Lung (tissue), 12 donors: ENCODE measurements around the gene ARL5C. TPM values are rescaled to one million over a fixed set of nuclear protein-coding genes. Genes with fewer than 3 reads are reported as not detected.

Experiments used
- ATAC-seq: fragments of 200-7000 bp; cut with Tn5 transposase; one replicate; pipeline ENCODE4 v1.9.1; 2020; ENCODE audit warnings: moderate number of reproducible peaks; ENCODE audit not compliant: insufficient read depth, low FRiP score
- DNase-seq, 3 donors: peaks; one replicate each; pipeline ENCODE4 v3.0.0-alpha.2; 2013 to 2017
- H3K27ac ChIP-seq, 2 donors: one replicate each; pipeline ENCODE4 v1.5.1; 2013; ENCODE audit warnings: mild to moderate bottlenecking in 2 of 2, moderate library complexity in 2 of 2, control low read depth in 1 of 2, inconsistent platforms in 1 of 2, low read depth in 1 of 2, low read length in 1 of 2
- H3K27me3 ChIP-seq, 3 donors: one replicate each; pipeline ENCODE4 v1.5.1; 2013; ENCODE audit warnings: low read length in 2 of 3; ENCODE audit not compliant: control insufficient read depth in 3 of 3, insufficient read depth in 3 of 3
- H3K36me3 ChIP-seq, 4 donors: one replicate each; pipeline ENCODE4 v1.5.1; 2013; ENCODE audit warnings: low read length in 4 of 4, mild to moderate bottlenecking in 1 of 4, moderate library complexity in 1 of 4; ENCODE audit not compliant: control insufficient read depth in 4 of 4, insufficient read depth in 4 of 4
- H3K4me1 ChIP-seq, 5 donors: one replicate each; pipeline ENCODE4 v1.5.1; 2013; ENCODE audit warnings: low read length in 5 of 5, mild to moderate bottlenecking in 2 of 5, moderate library complexity in 1 of 5; ENCODE audit not compliant: control insufficient read depth in 5 of 5, insufficient read depth in 5 of 5
- H3K4me3 ChIP-seq: one replicate; pipeline ENCODE4 v1.5.1; 2013; ENCODE audit warnings: mild to moderate bottlenecking, control low read depth, moderate library complexity
- H3K9ac ChIP-seq, 2 donors: one replicate each; pipeline ENCODE4 v1.5.1; 2013; ENCODE audit warnings: low read length in 2 of 2, control low read depth in 1 of 2; ENCODE audit not compliant: insufficient read depth in 1 of 2
- H3K9me3 ChIP-seq, 4 donors: one replicate each; pipeline ENCODE4 v1.5.1; 2013; ENCODE audit warnings: low read length in 3 of 4, mild to moderate bottlenecking in 1 of 4, moderate library complexity in 1 of 4; ENCODE audit not compliant: control insufficient read depth in 4 of 4, insufficient read depth in 3 of 4
- WGBS, 2 donors: extraction: QIAGEN DNeasy Blood & Tissue Kit; methylation state at CpG; one replicate each; pipeline ENCODE4 v1.1.7; 2013; 5-methylcytosine and 5-hydroxymethylcytosine counted together
- polyA plus RNA-seq, 2 donors: library from polyadenylated mRNA; stranded (reverse); fragments of 200-250 nt; gene quantifications; one replicate each; pipeline ENCODE4 v1.2.1, GENCODE V29; 2013
- total RNA-seq, 2 donors: library from RNA; depleted of rRNA in 1 of 2; stranded (reverse); fragments of >200 nt in 1 of 2; gene quantifications; one replicate each; pipeline ENCODE4 v1.2.1, GENCODE V29; 2014 to 2021
- TF ChIP-seq, protein P1 (sequence below): IDR thresholded peaks from 2 replicates; pipeline ENCODE4 v1.5.1; 2012; ENCODE audit warnings: mild to moderate bottlenecking; ENCODE audit errors: control extremely low read depth, extremely low read depth
- donor health status: control.
- donor health status: control.
- donor health status: Bipolar disorder and iron deficiency.
- donor health status: healthy.
- donor health status: DM: yes; HTN: yes; CAD: no.

The ARL5C gene
- total and polyA plus RNA-seq, 4 donors = not detected

DNA sequence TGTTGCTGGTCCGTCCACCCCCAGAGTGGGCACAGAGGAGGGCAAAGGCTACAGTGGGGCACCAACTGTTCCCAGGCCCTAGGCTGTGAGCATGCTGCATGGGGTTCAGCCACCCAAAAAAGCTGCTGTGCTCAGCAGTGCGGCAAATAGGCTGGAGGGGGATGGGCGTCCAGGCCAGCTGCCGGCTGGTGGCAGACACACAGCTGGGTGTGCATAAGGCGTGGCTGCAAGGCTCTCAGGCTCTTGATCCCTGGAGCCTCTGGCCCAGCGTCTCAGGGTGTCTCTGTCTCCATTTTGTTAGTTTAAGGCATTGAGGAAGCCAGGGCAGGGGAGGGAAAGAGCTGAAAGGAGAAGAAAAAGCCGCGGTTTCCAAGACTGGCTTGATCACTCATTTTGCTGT is 42.9 kb upstream of the ARL5C start:
- TF ChIP-seq, protein P1, sequence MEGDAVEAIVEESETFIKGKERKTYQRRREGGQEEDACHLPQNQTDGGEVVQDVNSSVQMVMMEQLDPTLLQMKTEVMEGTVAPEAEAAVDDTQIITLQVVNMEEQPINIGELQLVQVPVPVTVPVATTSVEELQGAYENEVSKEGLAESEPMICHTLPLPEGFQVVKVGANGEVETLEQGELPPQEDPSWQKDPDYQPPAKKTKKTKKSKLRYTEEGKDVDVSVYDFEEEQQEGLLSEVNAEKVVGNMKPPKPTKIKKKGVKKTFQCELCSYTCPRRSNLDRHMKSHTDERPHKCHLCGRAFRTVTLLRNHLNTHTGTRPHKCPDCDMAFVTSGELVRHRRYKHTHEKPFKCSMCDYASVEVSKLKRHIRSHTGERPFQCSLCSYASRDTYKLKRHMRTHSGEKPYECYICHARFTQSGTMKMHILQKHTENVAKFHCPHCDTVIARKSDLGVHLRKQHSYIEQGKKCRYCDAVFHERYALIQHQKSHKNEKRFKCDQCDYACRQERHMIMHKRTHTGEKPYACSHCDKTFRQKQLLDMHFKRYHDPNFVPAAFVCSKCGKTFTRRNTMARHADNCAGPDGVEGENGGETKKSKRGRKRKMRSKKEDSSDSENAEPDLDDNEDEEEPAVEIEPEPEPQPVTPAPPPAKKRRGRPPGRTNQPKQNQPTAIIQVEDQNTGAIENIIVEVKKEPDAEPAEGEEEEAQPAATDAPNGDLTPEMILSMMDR = no peak
- peak overlapping the region in 1 of 2 donors; percentile 39 for H3K27ac ChIP-seq
- peak; percentile 53 to 62 (median 53) for DNase-seq

GRCh38 chr17:39208136-39208535 is 42.2 kb upstream of the ARL5C start:
- Histone ChIP-seq H3K27ac (peak overlapping the region in 1 of 2 donors; percentile 2), H3K4me1 (peaks cover 3 to 23% (median 7%) of the 10 kb centered on the region in 5 donors)
- 55 to 65% methylated on average over 7 of the region's 7 CpGs for WGBS, 2 donors

More for the DNA sequence above, 42.9 kb upstream of the ARL5C start:
- Histone ChIP-seq H3K4me1 (peaks cover 3 to 23% (median 7%) of the 10 kb centered on the region in 5 donors), H3K9me3 (no peaks in the 10 kb centered on the region), H3K36me3 (peaks cover 5 to 11% (median 9%) of the 10 kb centered on the region in 4 donors), H3K27me3 (no peaks in the 10 kb centered on the region), H3K9ac (no peak overlapping the region), H3K4me3 (no peak overlapping the region)
- WGBS, 2 donors = 52 to 53% methylated on average over 8 of the region's 8 CpGs
- no peak for ATAC-seq

GRCh38 chr17:39205112-39205526 is 39.2 kb upstream of the ARL5C start:
- H3K4me3 ChIP-seq = no peak overlapping the region
- no peaks in the 10 kb centered on the region for H3K27me3 ChIP-seq
- TF ChIP-seq, protein P1 = no peak
- no peak for ATAC-seq
- no peak overlapping the region for H3K27ac ChIP-seq
- 86 to 89% methylated on average over 3 of the region's 3 CpGs for WGBS, 2 donors
- H3K9ac ChIP-seq = no peak overlapping the region
- peaks cover 5 to 36% (median 9%) of the 10 kb centered on the region in 5 donors for H3K4me1 ChIP-seq
- DNase-seq = no peak
- H3K9me3 ChIP-seq = no peaks in the 10 kb centered on the region
- H3K36me3 ChIP-seq = peaks cover 25 to 31% (median 27%) of the 10 kb centered on the region in 4 donors

More at GRCh38 chr17:39208136-39208535, 42.2 kb upstream of the ARL5C start:
- Histone ChIP-seq H3K9me3 (no peaks in the 10 kb centered on the region), H3K4me3 (no peak overlapping the region), H3K9ac (no peak overlapping the region), H3K36me3 (peaks cover 9 to 17% (median 14%) of the 10 kb centered on the region in 4 donors), H3K27me3 (no peaks in the 10 kb centered on the region)
- no peak for DNase-seq
- ATAC-seq = no peak
- TF ChIP-seq, protein P1 = no peak

GRCh38 chr17:39204245-39204644 is 38.3 kb upstream of the ARL5C start:
- H3K27ac ChIP-seq = no peak overlapping the region
- no peaks in the 10 kb centered on the region for H3K9me3 ChIP-seq
- peaks cover 2 to 33% (median 6%) of the 10 kb centered on the region in 5 donors for H3K4me1 ChIP-seq
- no peaks in the 10 kb centered on the region for H3K27me3 ChIP-seq
- DNase-seq (no peak), ATAC-seq (no peak)
- no peak overlapping the region for H3K4me3 ChIP-seq
- WGBS, 2 donors = 89 to 90% methylated on average over 8 of the region's 8 CpGs
- no peak overlapping the region for H3K9ac ChIP-seq
- TF ChIP-seq, protein P1 = no peak
- peaks cover 25 to 31% (median 27%) of the 10 kb centered on the region in 4 donors for H3K36me3 ChIP-seq
